T-helper 22 cell (primary cell): Measurements from ENCODE around the gene RECQL.
"Not testable (repeated sequence)": the region's sequence is repeated elsewhere in the genome, so short reads cannot be mapped to it uniquely, and the experiment has no call there.

Experiments
- DNase-seq: peaks from one replicate; pipeline ENCODE4 v3.0.0-alpha.2; 2020; ENCODE audit warnings: low read depth

The RECQL gene

GRCh38 chr12:21419009-21419699 is 82.3 kb downstream of the RECQL start:
- not testable (repeated sequence) for DNase-seq
